Activated T-cell treated with anti-CD3 and anti-CD28 coated beads for 4 hours (primary cell): ENCODE data around the gene BAIAP2.

Experiments used
- DNase-seq: peaks from one replicate; pipeline ENCODE4 v3.0.0-alpha.2; 2020

The BAIAP2 gene

DNA sequence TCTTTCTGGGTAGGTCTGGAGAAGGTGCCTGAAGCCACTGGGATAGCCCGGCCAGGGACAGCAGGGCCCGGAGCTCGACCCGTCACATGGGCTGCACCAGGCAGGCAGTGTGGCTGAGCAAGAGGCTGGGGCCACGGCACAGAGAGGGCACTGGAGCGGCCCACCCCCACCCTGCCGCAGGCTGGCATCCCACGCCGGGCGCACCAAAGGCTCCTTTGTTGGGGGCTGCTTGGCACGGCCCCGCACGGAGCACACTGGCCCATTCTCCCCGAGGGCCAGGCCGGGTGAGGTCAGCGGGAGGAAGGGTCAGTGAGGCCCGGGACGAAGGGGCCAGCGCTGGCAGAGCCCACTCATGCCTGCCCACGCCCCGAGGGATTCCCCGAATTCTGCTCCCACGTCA lies 93.8 kb downstream of the BAIAP2 start:
- no peak for DNase-seq

DNA sequence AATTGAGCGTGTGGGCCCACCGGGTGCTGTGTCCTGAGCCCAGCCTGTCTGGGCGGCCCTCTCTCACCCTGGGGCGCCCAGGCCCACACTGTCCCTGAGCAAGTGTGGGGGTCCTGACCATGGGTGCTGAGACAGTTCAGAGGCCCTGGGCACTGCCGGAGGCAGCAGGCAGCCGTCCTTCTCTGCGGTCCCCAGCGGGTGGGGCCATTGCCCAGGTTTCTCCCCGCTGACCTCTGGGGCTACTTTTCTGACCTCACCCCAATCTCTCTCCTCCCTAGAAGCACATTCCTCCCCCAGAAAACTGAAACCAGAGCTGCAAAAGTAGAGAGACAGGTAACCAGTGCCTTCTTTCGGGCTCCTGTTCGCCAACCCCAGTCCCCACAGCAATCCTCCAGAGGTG lies 94.3 kb downstream of the BAIAP2 start:
- DNase-seq, result no peak

DNA sequence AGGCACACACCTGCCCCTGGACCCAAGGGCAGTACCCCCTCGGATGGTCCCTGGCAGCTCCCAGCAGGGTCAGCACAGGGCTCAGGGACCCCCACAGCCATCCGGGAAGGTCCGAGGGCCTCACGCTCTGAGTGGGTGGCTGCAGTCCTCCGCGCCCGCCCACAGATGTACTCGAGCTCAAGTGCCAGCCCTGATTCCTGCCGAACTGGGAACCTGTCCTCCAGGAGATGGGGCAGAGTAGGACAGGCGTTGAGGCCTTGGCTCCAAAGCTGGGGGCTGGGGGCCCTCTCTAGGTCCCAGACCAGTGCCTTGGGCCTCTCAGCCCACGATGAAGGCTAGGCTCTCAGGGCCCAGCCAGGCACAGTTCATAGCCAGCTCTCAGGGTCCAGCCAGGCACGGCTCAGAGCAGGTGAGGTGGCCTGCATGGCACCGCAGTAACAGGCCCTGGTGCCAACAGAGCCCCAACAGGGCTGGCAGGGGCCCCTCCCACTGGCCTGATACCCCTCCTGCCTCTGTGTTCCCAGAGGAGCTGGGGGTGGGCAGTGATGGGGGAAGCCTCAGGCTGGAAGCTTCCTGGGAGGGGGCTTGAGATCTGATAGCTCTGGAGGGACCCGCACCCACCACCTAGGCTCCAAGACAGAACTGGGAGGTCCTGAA lies 94.9 kb downstream of the BAIAP2 start:
- no peak for DNase-seq

DNA sequence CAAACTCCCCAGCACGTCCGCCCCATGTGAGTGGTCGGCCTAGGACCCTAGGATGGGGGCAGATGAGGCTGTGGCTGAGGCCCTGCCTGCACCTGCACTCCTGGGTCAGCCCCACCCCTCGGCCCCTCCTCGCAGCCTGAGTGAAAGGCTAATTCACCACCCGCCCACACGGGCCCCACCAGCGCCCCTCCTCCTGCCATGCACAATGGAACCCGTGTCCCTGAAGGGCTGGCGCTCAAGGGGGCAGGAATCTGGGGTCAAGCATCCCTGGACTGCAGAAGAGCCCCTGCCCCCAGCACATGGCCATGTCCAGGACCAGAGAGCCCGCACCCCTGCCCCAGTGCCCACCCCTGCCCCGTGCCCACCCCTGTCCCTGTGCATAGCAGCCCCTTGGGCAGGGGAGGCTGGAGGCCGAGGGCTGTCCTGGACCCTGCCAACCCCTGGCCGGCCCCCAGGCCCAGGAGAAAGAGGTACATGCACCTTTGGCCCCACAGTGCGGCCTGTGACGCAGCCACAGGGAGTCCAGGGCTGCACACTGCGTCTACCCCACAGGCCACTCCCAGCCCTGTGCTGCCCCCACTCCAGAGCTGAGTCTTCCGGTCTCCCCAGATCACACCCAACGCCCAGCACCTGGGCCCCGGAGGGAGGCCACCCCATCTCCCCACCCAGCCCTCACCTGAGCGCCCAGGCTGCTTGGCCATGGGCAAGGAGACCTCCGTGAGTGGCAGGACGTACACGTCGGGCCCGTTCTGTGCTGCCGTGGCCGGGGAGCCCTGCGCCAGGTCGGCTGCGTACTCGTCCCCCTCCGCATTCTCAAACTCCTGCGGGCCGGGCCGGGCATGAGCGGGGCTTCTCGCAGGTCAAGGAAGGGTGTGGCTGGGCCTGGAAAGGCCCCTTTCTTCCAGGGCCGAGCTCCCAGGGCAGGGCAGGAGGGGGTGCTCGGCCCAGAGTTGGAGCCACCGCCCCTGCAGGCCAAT lies 95.7 kb downstream of the BAIAP2 start:
- DNase-seq, result no peak

DNA sequence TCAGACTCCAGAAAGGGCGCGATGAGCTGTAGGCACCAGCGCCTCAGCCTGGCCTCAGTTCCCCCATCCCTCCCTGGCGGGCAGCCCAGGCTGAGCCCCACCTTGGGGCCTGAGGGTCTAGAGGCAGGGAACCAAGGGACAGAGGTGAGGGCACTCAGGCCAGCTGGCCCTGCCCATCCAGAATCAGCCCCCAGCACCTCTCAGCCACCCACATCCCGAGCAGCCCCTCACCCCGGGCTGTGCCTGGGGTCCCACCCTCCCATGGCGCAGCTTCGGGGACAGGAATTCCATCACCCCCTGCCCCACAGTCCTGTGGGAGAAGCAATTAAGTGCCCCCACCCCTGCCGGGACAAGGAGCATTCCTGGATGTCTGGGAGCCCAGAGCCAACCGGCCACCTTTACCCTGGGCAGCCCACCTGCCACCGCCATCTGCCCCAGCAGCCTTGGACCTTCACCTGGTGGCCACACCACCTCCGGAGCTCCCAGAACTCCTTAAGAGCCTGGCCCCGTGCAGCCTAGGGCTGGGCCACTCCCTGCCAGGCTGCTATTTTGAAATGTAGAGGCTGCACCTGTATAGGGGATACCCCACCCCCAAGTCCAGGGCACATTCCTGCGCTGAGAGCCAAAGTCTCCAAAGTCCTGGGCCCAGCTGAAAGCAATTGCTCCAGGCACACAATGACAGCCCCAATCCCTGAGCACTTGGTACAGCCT lies 96.7 kb downstream of the BAIAP2 start:
- DNase-seq, result no peak

DNA sequence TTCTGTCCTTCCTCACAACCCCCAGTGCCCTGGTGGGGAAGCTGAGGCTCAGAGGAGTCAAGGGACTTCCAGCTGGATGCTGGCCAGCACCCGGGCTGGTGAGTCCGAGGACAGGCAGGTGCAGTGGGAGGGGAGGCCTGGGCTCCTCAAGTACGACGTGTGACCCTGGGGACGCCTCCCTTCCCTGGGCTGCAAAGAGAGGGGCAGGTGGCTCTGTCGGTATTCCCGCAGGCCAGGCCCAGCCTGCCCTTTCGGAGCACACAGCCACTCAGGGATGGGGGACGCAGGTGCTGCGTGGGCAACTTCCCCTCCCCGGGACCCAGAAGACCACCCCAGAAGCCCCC lies 97.2 kb downstream of the BAIAP2 start:
- no peak for DNase-seq

DNA sequence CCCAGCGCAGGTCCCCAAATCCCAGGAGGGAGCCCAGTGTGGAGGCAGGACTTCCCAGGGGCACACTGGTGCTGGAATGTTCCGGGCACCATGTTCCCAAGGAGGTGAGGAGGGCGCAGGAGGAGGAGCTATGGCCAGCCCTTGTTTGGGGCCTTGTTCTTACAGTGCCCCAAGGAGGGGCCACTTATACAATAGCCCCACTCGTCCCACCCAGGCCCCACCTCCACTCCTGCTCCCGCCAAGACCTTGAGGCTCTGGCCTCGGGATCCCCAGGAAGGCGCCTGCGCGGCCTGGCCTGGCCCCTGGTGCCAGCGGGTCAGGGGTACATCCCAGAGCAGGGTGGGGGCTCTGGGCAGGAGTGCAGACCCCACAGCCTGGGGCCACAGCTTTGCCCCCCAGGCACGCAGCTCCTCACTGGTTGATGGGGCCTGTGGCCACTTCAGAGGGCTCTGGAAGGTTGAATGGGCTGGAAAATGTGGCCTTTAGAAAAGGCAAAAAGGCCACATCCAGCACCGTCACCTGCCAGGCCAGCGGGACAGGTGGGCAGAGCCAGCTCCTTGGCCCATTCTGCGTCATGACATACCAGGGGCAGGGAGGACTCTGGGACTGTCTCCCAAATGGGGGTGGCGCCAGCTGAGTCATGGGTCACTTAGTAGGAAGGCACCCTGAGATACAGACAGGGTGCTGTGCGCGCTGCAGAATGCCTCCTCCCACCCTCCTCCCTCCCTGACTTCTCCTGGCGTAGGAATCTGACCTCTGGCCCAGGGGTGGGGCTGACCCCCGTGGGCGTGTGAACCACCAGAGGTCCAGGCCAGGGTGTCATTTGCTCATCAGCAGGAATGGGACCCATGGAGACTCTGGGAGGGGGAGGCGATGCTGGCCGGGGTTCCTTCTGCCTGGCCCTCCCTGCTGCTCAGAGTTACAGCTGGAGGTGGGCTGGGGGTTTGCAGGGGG lies 98.1 kb downstream of the BAIAP2 start:
- DNase-seq, result no peak

DNA sequence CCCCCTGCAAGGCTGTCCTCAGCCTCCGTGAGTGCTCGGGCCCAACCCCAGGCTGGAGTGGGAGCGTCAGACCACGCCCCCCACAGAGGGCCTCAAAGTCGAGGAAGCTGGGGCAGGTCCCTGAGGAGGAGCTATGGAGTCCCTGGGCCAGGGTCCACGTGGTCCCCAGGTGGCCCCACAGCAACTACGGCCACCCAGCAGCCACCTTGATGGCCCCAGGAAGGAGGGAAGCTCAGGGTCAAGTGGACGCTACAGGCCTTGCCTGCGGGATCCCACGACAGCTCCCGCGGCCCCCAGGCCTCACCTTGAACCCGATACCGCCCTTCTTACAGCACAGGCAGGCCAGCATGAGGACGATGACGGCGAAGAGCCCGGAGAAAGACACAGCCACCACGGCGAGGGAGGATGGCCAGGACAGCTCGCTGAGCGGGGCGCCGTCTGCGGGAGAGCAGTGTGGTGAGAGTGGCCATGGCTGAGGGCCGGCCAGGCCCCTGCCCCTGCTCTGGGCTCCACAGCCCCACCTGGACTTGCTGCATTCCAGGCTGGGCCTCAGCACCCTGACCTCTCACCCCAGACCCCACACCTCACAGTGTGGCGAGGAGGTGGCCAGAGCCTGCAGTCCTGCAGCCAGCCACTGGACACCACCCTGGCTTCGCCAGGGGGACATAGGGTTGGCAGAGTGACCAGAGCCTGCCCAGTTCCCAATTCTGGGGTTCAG lies 99.3 kb downstream of the BAIAP2 start:
- no peak for DNase-seq

DNA sequence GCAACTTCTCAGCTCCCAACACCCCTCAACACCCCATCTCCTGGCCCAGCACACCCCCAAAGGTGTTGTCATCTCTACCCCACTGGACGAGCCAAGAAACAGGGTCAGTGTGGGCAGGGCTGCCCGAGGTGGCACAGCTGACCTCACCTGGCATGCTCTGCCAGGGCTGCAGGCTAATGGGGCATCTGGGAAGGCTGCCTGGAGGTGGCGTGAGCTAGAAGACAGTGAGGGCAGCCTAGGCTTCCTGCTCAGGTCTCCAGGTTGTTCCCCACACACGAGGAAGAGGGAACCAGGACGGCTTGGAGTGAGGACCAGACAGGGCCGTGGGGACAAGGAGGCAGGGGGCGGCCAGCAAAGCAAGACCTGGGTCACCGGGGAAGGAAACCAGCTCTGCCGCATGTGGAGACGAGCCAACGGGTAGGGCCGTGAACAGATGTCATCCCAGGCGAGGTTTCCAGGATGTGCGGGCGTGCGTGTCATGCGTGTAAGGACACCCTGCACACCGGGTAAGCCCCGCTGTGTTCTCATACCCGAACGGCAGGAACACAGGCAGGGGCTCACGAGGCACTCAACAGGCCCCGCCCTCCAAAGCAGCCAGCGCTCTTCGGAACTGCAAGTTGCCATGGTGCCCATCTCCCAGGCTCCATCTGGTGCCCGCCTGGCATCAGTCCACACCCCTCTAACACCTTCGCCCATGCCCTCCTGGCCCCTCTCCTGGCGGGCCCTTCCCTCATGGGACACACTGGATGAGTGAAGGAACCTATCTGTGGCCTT lies 100.7 kb downstream of the BAIAP2 start:
- DNase-seq, result no peak

DNA sequence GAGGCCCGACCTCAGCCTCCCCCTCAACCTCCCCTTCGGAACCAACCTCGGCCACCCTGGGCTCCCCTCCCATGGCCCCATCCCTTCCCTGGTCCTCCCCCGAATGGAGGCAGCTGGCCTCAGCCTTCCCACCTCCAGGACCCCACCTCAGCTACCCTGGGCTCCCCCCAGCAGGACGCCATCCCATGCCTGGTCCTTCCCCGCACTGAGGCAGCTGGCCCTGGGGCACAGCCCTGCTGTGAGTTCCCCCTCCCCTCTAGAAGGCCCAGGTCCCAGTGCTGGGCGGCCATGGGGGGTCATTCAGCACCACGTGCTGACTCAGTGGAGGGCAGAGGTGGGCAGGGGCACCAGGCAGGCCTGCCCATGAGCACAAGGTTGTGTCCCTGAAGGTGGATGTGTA lies 101.4 kb downstream of the BAIAP2 start:
- no peak for DNase-seq

DNA sequence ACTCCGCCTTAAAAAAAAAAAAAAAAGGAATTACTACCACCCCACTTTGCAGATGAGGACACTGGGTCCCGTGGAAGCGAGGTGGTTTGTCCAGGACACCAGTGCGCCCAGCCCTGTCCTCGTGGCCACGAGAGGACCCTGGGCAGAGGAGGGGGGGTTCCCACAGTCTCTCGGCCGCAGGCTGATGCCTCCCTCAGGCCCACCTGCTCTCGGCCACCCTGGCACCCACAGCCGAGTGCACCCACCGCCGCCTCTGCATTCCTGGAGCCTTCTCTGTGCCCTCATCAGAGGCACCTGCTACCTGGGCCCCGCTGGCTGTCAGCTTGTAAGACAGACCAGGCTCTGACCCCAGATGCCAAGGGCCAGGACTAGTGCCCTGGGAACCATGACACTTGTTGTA lies 102.3 kb downstream of the BAIAP2 start:
- DNase-seq, result no peak

DNA sequence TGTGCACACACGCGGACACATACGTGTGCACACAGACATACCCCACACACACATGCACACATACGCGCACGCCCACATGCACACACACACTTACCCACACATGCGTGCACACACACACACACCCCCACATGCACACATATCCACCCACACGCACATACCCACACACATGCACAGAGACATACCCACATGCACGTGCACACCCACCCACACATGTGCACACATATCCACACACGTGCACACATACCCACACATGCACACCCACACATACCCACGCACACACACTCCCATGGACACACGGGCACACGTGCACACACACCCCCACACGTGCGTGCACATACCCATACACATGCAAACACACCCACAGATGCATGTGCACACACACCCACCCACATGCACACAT lies 103.1 kb downstream of the BAIAP2 start:
- no peak for DNase-seq

DNA sequence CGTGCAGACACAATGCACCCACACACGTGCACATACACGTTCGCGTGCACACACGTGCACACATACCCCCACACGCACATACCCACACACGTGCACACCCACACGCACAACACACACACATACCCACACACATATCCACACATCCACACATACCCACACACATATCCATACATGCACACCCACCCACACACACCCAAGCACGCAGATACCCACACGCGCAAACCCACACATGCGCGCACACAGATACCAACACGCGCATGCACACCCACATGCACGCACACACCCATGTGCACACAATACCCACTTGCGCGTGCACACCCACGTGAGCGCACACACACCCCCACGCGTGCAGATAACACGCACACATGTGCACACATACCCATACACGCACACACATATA lies 103.5 kb downstream of the BAIAP2 start:
- no peak for DNase-seq

DNA sequence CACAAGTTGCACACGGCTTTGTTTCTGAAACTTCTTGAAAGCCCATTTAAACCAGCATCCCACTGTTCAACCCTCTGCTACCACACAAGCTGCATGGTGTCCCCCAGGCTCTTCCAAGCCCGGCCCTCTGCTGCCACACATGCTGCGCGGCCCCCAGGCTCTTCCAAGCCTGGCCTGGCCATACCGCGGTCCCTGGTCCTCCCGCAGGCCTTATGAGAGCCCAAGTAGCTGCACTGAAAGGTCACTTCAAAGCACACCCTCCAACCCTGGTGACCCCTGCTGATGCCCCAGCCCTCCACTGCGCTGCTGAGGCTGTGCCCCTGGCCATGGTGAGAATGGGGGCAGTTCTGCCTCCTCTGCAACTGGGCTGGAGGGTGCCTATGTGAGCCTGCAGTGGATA lies 104.5 kb downstream of the BAIAP2 start:
- no peak for DNase-seq

DNA sequence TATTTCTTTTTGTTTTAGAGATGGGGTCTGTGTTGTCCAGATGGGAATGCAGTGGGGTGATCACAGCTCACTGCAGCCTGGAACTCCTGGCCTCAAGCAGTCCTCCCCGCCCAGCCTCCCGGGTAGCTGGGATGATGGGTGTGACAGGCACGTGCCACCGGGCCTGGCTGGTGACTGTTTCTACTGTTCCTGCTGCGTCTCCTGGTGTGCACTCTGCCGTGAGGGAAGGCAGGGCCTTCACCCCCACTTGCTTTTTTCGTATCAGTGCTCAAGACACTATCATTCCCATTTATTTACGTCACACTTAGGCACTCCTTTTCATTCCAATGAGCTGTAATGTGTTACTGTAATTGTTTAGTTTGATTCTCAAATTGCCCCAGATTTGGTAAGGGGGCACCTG lies 105.1 kb downstream of the BAIAP2 start:
- no peak for DNase-seq

DNA sequence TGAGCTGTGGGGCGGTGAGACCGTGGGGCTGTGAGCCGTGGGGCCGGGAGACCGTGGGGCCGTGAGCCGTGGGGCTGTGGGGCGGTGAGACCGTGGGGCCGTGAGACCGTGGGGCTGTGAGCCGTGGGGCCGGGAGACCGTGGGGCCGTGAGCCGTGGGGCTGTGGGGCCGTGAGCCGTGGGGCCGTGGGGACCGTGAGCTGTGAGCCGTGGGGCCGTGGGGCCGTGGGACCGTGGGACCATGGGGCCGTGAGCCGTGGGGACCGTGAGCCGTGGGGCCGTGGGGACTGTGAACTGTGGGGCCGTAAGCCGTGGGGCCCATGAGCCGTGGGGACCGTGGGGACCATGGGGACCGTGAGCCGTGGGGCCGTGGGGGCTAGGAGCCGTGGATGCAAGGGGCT lies 105.7 kb downstream of the BAIAP2 start:
- DNase-seq, result no peak

DNA sequence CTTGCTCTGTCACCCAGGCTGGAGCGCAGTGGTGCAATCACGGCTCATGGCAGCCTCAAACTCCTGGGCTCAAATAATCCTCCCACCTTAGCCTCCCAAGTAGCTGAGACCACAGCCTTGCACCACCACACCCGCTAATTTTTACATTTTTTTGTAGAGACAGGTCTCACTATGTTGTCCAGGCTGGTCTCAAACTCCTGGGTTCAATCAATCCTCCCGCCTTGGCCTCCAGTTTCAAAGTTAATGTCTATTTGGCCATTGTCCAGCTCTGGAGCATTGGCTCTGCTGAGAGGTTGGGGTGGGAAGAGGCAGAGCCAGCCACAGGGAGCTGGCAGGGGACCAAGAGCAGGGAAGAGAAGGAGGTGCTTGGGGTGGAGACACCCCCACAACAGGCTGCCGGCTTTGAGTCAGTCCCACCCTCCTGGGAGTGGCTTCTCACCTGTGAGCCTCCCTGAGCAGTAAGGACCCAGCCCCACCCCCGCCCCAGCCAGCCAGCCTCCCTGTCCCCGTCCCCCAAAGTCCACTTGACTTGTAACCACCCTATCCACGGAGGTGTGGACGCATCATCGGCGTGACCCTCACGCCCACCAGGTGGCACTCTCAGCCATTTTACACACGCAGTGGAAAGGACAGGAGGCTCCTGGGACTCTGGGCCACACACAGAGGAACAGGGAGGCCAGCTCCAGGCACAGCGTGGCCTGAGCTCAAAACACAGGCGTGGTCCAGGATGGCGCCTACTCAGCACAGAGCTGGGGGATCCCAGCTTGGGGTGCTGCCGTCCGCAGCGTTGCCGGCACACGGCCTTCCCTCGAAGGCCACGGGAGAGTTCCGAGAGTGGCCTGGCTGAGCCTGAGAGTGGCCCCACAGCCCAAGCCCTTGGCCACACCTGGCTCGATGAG lies 107.6 kb downstream of the BAIAP2 start:
- peak; percentile 41 for DNase-seq

DNA sequence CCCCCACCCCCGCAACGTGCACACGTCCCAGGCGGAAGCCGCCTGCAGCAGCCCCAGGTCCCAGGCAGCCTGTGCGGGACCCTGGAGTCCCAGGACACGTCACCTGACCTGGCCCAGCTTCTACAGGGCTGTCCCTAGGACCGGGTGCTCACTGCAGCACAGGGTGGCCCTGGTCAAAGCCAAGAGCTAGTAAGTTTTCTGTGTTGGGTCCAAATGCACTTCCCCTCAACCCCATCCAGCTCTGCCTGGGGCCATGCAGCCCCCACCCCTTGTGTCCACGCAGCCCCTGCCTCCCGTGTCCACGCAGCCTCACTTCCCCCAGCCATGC lies 108.2 kb downstream of the BAIAP2 start:
- DNase-seq, result no peak

DNA sequence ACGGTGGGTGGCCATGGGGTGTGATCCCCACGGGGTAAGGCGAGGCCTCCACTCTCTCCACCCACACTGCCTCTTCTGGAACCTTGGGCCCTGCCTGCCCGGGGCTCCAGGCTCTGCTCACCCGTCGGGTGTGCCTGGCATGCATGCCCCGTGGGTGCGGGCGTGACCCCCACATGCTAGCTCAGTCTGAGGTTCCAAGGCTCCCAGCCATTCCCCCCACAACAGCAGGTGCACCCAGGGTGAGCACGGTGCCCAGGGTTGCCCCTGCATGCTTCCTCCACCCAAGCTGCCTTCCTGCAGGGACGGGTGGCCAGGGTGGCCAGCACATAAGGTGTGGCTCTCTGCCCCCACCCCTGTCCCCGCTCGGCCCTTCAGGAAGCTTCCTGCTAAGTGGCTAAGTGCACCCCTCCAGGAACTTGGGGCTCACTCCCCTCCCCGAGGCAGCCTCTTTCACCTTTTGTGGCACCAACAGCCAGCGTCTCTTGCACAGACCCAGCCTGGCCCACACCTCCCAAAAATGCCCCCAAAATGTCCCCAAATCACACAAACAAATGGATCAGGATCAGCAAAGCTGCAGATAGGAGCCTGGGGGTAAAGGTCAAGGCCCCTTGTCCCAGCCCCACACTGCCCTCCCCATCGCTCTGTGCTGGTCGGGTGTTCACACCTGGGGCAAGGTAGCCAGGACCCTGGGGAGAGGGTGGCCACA lies 108.9 kb downstream of the BAIAP2 start:
- no peak for DNase-seq

DNA sequence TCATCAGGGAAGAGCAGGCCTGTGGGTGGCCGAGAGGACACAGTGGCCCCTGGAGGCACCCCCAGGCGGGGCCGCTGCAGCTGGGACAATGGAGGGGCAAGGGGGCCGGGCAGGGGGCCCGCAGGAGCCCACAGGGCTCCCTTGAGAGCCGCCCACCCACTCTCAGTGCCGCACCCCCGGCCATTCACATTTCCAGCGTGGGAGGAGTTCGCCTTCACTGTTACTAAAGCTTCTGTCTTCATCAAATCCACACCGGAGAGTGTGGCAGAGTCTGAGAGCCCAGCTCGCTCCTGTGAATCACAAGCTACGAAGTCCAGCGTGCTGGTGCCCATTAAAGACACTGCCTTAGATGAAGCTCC lies 109.5 kb downstream of the BAIAP2 start:
- no peak for DNase-seq
